ENCODE results near the gene NEURL3. TPM values are rescaled to one million over a fixed set of nuclear protein-coding genes. Genes with fewer than 3 reads are reported as not detected.
"Not testable (repeated sequence)": the region's sequence is repeated elsewhere in the genome, so short reads cannot be mapped to it uniquely, and the experiment has no call there.

Gene NEURL3
- total RNA-seq, 1 donor from 2014 or later: 0.75 TPM

DNA sequence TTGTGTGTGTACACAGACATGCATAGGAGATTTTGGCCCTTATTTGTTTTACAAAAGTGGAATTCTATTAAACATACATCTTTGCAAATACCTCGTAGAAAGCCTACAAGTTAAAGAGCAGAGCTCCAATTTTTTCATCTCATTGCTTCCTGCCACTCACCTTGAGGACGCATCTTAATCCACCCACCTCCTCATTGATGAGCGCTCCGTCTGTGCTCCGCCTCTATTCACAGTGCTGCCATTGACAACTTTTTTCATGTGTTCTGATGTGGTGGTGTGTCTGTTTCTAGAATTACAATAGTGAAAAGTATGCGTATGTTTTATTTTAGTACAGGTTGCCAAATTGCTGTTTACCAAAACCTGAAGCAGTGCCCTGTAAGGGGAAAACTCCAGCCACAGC is 36.3 kb downstream of the NEURL3 start:
- Mint-ChIP-seq H3K36me3 (ENCODE audit: low read depth) (no peaks in the 10 kb centered on the region), H3K9me3 (no peaks in the 10 kb centered on the region), H3K27me3 (ENCODE audit: insufficient read depth) (peaks cover 4% of the 10 kb centered on the region), H3K27ac (no peak overlapping the region), H3K4me1 (ENCODE audit: low read depth) (peaks cover 16% of the 10 kb centered on the region), H3K4me3 (no peak overlapping the region)
- intact Hi-C loops (cut with micrococcal nuclease): no loop called here
- DNase-seq (ENCODE audit: low spot score): no peak

DNA sequence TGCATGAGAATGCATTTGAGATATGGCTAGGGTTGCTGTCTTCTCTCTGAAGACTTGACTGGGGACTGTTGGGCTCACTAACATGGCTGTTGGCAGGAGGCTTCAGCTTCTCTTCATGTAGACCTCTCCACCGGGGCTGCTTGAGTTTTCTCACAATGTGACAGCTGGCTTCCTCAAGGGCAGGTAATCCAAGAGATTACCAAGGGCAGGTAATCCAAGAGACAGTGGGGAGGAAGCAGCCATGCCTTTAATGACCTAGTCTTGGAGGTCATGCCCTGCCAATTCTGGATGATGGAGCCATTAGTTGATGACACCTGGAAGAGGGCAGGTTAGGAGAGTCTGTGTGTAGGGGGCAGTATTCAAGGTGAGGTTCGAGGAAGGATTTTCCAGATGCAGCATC is 40.5 kb downstream of the NEURL3 start:
- Mint-ChIP-seq H3K36me3 (ENCODE audit: low read depth) (no peaks in the 10 kb centered on the region), H3K9me3 (peaks cover 5% of the 10 kb centered on the region)
- intact Hi-C loops (cut with micrococcal nuclease): no loop called here

DNA sequence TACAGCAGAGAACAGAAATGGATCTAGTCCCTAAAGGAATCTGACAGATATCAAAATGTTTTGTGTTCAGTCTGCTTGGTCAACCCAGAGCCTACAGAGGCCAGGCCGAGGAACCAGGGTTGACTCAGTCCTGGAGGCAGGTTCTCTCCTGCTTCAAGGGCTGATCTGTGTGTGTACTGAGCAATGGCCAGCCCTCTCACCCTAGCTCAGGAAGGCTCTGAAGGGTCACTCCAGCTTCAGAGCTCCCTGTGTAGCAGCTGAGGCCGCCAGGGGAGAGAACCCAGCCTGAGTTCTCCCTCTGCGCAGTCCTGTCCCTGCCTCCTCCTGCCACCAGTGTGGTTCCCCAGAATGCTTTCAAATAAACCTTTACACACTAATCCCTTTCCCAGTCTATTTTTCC is 41.1 kb downstream of the NEURL3 start:
- Mint-ChIP-seq H3K4me3 (no peak overlapping the region), H3K4me1 (ENCODE audit: low read depth) (no peaks in the 10 kb centered on the region), H3K9me3 (peaks cover 10% of the 10 kb centered on the region), H3K36me3 (ENCODE audit: low read depth) (no peaks in the 10 kb centered on the region), H3K27ac (no peak overlapping the region), H3K27me3 (ENCODE audit: insufficient read depth) (peaks cover 9% of the 10 kb centered on the region)
- no peak for DNase-seq (ENCODE audit: low spot score)
- intact Hi-C loops (cut with micrococcal nuclease): no loop called here

More for the DNA sequence above, 40.5 kb downstream of the NEURL3 start:
- Mint-ChIP-seq H3K4me3 (no peak overlapping the region), H3K27me3 (ENCODE audit: insufficient read depth) (peaks cover 11% of the 10 kb centered on the region), H3K4me1 (ENCODE audit: low read depth) (no peaks in the 10 kb centered on the region), H3K27ac (no peak overlapping the region)
- no peak for DNase-seq (ENCODE audit: low spot score)

DNA sequence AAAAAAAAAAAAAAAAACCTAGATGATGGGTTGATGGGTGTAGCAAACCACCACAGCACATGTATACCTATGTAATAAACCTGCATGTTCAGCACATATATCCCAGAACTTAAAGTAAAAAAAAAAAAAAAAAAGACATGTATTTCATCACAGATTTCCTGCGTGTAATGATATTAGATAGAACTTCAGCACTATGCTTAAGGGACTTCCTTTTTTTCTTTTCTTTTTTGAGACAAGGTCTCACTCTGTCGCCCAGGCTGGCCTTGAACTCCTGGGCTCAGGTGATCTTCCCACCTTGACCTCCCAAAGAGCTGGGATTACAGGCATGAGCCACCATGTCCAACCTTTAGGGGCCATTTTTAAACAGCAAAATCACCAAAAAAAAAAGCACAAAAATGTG is 42.0 kb downstream of the NEURL3 start:
- Mint-ChIP-seq H3K27ac (no peak overlapping the region), H3K27me3 (ENCODE audit: insufficient read depth) (peaks cover 9% of the 10 kb centered on the region), H3K36me3 (ENCODE audit: low read depth) (no peaks in the 10 kb centered on the region), H3K9me3 (peaks cover 15% of the 10 kb centered on the region), H3K4me1 (ENCODE audit: low read depth) (no peaks in the 10 kb centered on the region), H3K4me3 (no peak overlapping the region)
- intact Hi-C loops (cut with micrococcal nuclease): no loop called here
- DNase-seq (ENCODE audit: low spot score): no peak

DNA sequence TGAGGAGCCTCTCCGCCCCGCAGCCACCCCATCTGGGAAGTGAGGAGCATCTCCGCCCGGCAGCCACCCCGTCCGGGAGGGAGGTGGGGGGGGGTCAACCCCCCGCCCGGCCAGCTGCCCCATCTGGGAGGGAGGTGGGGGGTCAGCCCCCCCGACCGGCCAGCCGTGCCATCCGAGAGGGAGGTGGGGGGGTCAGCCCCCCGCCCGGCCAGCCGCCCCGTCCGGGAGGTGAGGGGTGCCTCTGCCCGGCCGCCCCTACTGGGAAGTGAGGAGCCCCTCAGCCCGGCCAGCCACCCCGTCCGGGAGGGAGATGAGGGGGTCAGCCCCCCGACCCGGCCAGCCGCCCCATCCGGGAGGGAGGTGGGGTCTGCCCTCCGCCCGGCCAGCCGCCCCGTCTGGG is 43.5 kb downstream of the NEURL3 start:
- H3K36me3 Mint-ChIP-seq (ENCODE audit: low read depth); DNase-seq (ENCODE audit: low spot score); intact Hi-C loops (cut with micrococcal nuclease); H3K27ac Mint-ChIP-seq; H3K4me3 Mint-ChIP-seq; H3K27me3 Mint-ChIP-seq (ENCODE audit: insufficient read depth); H3K4me1 Mint-ChIP-seq (ENCODE audit: low read depth): not testable (repeated sequence)
- H3K9me3 Mint-ChIP-seq: peaks cover 15% of the 10 kb centered on the region

DNA sequence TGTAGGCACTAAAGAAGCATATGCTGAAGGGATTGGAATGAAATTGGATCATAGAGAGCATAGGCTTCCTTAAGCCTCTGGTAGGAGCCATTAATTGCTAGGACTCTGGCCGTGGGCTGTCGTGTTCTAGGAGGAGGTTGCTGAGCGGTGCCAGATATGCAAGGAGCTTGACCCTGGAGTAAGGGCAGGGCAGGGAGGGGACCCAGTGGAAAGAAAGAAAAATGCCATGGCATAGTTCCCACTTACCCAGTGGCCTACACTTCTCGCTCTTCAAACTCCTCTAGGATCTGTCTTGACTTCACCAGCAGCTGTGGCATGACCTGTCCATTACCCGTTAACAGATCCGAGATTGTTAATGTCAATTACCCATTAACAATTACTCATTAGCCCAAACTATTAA is 53.1 kb downstream of the NEURL3 start:
- no peak overlapping the region for H3K27ac Mint-ChIP-seq
- no peak overlapping the region for H3K4me3 Mint-ChIP-seq
- no peaks in the 10 kb centered on the region for H3K36me3 Mint-ChIP-seq (ENCODE audit: low read depth)
- DNase-seq (ENCODE audit: low spot score): no peak
- intact Hi-C loops (cut with micrococcal nuclease): no loop called here
- H3K9me3 Mint-ChIP-seq: peaks cover 7% of the 10 kb centered on the region
- H3K27me3 Mint-ChIP-seq (ENCODE audit: insufficient read depth): no peaks in the 10 kb centered on the region
- H3K4me1 Mint-ChIP-seq (ENCODE audit: low read depth): no peaks in the 10 kb centered on the region

DNA sequence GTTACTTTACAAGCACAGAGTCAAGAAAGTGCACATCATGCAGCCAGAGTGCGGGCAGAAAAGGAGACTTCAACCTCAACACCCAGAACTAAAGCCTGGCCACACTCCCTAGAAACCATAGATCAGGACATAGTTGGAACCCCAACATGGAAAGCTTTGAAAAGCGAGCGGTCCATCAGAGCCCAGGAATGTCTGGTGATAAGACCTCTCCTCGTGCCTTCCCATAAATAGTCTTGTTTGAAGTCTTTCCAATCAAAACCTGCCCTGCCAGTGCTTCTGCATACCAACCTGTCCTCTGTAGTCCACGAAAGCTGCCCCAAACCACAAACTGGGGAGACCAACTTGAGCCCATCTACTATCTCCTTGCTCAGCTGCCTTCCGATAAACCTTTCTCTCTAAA is 55.5 kb downstream of the NEURL3 start:
- peaks cover 2% of the 10 kb centered on the region for H3K27me3 Mint-ChIP-seq (ENCODE audit: insufficient read depth)
- no peak overlapping the region for H3K4me3 Mint-ChIP-seq
- intact Hi-C loops (cut with micrococcal nuclease): no loop called here
- no peak for DNase-seq (ENCODE audit: low spot score)
- no peaks in the 10 kb centered on the region for H3K36me3 Mint-ChIP-seq (ENCODE audit: low read depth)
- H3K9me3 Mint-ChIP-seq: peaks cover 7% of the 10 kb centered on the region
- H3K27ac Mint-ChIP-seq: no peak overlapping the region
- H3K4me1 Mint-ChIP-seq (ENCODE audit: low read depth): no peaks in the 10 kb centered on the region

DNA sequence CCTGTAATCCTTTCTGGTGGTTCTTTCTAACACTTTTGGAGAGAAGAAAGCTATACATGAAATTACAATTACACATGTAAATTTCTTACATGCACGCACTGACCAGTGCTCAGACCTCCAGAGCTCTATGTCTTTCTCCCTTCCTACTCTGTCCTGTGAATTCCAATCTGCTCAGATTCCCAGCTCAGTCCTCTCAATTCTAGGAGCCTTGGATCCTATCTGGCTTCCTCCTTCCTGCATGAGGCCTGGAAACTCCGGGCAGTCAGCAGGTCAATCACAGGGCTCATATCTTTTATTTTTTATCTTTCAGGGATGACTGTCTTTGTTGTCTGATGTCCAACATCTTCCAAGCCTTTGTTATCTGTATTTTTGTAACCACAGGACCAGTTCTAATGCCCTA is 56.0 kb downstream of the NEURL3 start:
- Mint-ChIP-seq H3K27me3 (ENCODE audit: insufficient read depth) (peaks cover 2% of the 10 kb centered on the region), H3K27ac (no peak overlapping the region), H3K4me1 (ENCODE audit: low read depth) (no peaks in the 10 kb centered on the region), H3K9me3 (peaks cover 7% of the 10 kb centered on the region), H3K4me3 (no peak overlapping the region), H3K36me3 (ENCODE audit: low read depth) (no peaks in the 10 kb centered on the region)
- DNase-seq (ENCODE audit: low spot score): no peak
- intact Hi-C loops (cut with micrococcal nuclease): no loop called here

DNA sequence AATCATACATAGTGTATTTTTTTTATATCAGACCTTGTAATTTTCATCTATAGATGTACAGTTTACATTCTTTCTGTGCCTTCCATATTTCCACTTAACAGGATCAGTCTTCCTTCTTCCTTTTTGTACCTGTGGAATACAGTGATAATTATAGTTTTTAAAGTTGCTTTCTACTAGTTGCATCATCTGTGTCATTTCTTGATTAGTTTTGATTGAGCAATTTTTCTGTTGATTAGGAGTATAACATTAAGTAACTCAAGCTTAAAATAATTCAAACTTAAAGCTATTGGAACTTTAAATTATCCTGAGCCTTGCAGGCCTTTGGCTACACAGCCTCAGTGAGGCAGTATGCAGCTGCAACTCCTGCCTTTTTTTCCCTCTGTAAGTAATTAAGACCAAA is 57.4 kb downstream of the NEURL3 start:
- H3K9me3 Mint-ChIP-seq: peaks cover 11% of the 10 kb centered on the region
- H3K27me3 Mint-ChIP-seq (ENCODE audit: insufficient read depth): peaks cover 6% of the 10 kb centered on the region
- H3K36me3 Mint-ChIP-seq (ENCODE audit: low read depth): no peaks in the 10 kb centered on the region
- H3K4me1 Mint-ChIP-seq (ENCODE audit: low read depth): no peaks in the 10 kb centered on the region
- no peak overlapping the region for H3K4me3 Mint-ChIP-seq
- H3K27ac Mint-ChIP-seq: no peak overlapping the region
- intact Hi-C loops (cut with micrococcal nuclease): no loop called here
- no peak for DNase-seq (ENCODE audit: low spot score)

Other genes with a start within 250 kb of the NEURL3 start
- gene TMEM127, start 239.4 kb downstream of the NEURL3 start, total RNA-seq: 29.7 and 30.1 TPM in 2 replicates
- 111 and 115 TPM in 2 replicates for gene CIAO1, start 239.1 kb downstream of the NEURL3 start, total RNA-seq
- gene SNRNP200, start 199.8 kb downstream of the NEURL3 start, total RNA-seq: 192 and 196 TPM in 2 replicates
- gene ITPRIPL1, start 180.0 kb downstream of the NEURL3 start, total RNA-seq: 52.1 and 54.5 TPM in 2 replicates
- gene NCAPH, start 169.6 kb downstream of the NEURL3 start, total RNA-seq: 64.7 and 69.7 TPM in 2 replicates
- gene ARID5A, start 31.4 kb upstream of the NEURL3 start, total RNA-seq: 233 and 240 TPM in 2 replicates
- gene KANSL3, start 133.0 kb upstream of the NEURL3 start, total RNA-seq: 51.8 and 55.0 TPM in 2 replicates
- not detected in 2 replicates for gene FER1L5, start 137.4 kb upstream of the NEURL3 start, total RNA-seq
- 5.6 and 6.0 TPM in 2 replicates for gene LMAN2L, start 234.7 kb upstream of the NEURL3 start, total RNA-seq